ENCODE data around the gene MAP3K4.
A peak's percentile ranks its signal among the peaks of the same experiment; 100 is the strongest.
"Not testable (repeated sequence)": the region's sequence is repeated elsewhere in the genome, so short reads cannot be mapped to it uniquely, and the experiment has no call there.

MAP3K4 gene

DNA sequence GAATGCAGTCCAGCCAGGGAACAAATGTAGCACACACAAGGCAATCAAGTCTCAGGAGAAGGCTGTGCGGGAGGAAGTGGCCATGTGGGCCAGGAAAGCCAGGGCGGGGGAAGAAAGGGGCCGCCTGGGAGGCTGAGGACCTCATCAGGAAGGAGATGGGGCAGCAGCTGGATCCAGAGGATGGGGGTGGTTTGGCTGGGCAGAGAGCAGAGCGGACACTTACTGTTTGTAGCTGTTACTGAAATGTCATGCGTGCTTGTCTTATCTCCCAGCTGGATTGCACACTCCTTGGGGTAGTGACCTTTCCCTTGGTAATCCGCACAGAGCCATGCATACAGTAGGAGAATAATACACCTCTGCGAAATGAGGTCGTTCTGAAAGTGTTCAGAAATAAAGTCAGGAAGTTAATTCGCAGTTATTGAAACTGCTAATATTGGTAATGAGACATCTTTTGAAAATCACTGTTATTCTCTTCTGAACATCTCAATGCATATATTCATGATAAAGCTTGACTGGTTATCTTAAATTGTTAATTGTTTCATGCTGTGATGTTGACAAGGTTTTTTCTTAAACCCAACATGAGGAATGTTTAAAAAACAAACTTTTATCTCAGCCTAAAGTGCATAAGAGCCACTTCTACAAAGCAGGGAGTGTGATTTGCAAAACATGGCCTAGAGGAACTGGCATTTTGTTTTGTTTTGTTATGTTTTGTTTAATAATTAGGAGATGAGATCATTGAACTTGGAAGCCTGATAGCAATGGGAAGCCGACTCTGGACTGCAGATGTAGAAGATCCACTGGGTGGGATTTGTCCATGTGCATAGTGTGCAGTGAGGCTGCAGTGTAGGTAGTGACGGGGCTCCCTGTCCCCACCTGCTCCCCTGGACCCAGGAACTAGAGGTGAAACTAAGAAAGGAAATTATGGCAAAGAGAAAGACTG is 18.0 kb upstream of the MAP3K4 start:
- no peak for DNase-seq

DNA sequence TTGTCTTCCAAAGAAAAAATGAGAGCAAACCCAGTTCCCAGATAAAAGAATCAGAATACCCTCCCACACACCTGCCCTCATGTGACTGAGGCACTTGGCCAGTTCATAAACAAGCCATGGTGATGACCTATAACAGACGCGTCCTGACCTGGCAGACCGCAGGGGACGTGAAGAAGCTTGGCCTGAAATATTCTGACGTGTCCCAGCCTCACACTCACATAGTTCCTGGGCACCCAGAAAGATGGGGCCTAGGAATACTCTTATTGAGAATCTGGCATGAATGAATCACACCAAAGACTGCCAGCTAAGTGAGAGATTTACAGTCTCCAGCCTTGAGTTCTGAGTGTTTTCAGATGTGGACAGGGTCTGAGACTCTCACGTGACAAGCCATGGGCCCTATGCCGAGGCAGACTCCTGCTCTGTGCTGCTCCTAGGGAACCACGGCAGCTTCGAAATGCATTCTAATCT is 17.2 kb upstream of the MAP3K4 start:
- DNase-seq = no peak

DNA sequence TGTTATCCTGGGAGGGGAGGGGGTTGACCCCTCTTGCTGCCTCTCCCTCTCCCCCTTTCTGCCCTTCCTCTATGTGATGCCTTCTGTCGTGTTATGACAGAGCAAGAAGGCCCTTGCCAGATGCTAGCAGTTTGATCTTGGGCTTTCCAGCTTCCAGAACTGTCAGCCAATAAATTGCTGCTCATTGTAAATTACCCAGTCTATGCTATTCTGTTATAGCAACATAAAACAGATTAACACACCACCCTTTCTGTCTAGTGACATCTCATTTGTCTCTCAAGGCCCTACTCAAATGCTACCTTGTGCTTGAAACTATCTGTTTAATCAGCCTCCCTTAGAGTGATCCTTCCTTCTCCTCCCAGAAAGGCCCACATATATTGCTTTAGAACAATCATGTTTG is 16.4 kb upstream of the MAP3K4 start:
- no peak for DNase-seq

DNA sequence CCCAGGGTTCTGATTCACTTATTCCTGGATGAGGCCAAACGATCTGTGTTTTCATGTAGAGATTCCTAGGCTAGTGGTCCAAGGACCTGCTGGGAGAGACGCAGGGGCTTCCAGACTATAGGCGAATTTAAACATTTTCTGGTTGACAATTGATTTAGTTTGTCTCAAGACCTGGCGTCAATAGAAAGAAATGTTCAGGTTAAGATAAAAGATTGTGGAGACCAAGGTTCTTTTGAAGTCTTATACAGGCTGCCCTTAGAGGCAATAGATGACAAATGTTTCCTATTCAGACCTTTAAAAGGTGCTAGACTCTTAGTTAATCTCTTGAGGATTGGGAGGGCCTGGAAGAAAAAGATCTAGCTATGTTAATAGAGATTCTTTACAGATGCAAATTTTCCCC is 15.6 kb upstream of the MAP3K4 start:
- not testable (repeated sequence) for DNase-seq

DNA sequence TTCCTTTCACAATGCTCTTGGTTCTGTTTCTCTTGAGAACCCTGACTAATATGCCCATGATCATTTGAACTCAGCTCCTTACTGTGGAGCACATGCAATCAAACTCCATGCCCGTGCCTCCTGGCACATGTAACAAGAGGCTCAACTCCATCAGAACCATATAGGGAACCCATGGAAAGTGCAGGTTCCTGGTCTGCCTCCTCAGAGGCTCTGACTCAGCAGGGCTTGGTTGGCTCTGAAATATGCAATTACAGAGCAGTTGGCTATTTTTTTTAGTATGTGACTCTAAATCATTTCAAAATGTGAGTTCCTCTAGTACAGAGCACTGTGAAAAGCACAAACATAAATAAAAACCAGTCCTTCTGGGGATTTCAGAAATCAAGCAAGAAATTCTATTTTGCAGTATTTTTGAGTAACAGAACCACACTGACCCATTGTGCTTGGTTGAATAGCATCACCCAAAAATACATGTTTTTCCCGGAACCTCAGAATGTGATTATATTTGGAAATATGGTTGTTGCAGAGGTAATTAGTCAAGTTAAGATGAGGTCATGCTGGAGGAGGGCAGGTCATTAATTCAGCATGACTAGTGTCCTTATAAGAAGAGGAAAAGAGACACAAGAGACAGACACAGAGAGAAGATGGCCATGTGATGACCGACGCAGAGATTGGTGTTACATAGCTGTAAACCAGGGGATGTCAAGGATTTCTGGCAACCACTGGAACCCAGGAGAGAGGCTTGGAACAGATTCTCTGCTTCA is 13.2 kb upstream of the MAP3K4 start:
- no peak for DNase-seq

DNA sequence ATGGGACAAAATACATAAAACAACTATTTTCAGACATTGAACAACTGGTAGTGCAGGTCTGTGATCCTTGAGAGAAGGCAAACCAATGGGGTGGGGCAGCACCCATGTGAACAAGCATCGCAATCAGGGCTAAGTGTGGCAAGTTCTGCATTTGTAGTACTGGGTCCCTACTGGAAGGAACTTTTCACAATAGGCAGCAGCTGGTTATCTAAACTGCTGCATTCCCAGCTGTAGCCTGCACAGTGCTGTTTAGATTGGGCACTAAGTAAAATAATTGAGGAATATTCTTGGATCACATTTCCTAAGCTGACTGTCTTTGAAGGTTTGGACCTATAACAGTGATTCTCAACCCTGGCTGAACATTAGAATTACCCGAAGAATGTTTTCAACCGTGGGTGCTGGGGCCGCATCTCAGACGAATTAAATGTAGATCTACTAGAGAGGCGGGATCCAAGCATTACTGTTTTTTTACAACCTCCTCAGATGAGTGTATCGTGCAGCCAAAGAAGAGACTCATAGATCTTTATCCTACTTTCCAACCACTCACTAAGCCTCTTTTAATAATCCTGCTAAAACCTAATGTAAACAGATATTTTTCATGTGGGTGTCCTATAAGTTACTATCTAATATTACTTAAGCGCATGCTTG is 12.4 kb upstream of the MAP3K4 start:
- DNase-seq = no peak

DNA sequence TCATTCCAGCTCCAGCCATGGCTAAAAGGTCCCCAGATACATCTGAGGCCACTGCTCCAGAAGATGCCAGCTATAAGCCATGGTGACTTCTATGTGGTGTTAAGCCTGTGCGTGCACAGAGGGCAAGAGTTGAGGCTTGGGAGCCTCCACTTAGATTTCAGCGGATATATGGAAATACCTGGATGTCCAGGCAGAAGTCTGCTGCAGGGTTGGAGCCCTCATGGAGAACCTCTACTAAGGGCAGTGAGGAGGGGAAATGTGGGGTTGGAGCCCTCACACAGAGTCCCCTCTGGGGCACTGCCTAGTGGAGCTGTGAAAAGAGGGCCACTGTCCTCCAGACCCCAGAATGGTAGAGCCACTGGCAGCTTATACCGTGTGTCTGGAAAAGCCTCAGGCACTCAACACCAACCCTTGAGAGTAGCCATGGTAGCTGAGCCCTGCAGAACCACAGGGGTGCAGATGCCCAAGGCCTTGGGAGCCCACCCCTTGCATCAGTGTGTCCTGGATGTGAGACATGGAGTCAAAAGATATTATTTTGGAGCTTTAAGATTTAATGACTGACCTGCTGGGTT is 8.1 kb upstream of the MAP3K4 start:
- not testable (repeated sequence) for DNase-seq

DNA sequence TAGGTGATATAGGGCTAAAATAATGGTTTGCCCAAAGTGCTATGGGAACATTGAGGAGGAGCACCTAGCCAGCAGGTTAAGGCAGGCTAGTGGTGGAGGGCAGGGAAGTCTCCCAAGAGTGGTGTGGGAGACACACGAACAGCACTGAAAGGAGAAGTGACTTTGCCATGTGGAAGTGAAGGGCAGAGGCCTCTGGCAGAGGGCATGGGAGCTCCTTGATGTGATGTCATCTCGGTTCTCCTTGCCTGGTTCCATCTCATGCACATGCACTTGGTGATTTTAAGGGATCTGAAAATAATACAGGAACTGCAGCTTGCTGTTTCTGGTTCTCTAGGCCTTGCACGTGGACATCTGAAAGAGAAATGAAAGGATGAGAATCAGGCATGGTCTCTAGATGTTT is 4.7 kb upstream of the MAP3K4 start:
- no peak for DNase-seq

DNA sequence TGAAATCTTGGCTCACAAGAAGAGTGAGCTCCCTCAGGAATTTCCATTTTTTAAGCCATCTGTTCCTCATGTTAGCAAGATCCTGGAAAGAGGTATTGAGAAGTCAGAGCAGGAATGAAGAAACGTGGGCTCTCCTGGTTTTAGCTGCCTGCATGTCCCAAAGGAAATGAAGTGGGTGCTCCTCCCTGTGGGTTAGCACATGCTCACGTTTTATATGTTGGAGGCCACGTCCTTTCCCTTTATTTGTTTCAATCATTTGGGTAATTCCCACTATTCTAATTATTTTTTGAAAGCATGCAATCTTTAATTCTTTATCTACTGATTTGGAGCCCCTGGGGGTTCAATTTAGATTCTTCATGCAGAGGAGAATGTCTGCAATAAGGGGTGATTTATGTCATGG is 4.3 kb upstream of the MAP3K4 start:
- DNase-seq = no peak

DNA sequence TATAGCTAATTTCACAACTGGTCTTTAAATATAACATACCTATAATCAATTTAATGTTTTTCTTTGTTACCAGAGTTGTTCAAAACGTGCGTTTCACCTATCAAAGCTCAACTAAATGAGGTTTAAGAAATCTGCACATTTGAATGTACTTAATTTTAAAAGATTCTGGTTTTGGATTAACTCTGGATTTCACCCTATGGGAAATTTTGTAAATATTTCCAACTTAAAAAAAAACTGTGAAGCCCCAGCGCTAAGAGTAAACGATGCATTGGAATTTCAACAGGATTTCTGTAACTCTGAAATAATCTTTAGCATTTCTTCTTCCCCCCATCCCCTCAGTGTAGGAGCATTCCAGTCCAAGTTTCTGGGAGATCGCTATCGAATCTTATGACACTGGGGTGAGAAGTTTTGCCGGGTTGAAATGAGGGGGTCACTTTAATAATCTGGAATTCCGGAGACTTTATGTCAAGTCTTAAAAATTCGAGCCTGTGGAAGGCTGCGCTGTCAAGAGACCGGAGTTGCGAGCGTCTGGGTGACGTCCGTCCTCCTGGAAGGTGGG is 643 bp upstream of the MAP3K4 start:
- DNase-seq = no peak

DNA sequence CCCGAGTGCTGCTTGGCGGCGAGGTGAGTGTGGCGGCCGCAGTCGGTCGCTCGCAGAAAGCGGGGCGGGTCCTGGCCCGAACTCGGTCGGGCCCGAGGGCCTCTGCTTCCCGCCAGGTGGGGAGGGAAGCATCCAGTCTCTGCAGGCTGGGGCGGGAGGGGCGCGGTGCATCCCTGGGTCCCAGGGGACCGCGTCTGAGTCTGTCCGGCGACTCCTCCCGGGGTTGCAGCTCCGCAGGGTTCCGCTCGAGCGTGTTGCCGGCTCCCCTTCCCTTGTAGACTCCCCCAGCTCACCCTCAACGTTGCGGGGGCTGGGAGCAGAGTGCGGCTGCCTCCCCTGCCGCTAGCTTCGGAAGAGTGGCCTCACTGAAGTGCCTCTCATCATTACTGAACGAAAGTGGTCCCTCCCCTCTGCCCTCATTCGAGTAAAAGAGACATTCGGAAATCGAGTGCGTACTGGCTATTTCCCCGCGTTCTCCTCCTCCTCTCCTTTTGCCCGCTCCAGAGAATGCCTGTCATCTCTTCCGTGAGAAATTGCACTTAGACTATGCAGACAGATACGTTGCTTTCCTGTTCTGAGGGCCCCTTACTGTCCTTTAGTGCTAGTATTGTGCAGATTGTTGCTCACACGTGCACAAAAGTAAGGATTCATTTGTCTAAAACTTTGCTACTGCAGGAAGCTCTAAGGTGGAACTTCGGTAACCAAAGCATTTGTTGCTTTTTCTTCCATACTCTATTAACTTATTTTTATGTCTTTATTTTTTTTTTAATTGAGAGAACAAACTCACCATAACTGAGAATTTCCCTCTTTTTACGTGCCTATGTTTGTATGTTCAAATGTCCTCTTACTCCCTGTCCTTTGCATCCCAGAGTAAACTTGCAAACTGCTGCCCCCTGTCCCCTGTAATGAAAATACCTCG is 751 bp downstream of the MAP3K4 start:
- peak; percentile 44 for DNase-seq

DNA sequence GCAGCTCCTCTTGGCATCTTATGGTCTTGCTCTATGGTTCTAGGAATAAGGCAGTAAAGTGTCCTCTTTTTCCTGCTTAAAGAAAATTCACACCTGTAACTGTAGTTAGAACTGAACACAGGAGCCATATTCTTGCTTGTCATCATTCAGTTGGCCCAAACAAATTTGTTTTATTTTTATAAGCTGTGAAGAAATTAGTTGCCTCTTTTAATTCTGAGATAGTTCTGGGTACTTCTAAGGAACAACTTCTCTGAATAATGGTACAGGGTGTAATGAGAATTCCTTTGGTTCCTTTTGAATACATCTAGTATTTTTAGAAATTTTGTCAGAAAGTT is 1.4 kb downstream of the MAP3K4 start:
- no peak for DNase-seq

DNA sequence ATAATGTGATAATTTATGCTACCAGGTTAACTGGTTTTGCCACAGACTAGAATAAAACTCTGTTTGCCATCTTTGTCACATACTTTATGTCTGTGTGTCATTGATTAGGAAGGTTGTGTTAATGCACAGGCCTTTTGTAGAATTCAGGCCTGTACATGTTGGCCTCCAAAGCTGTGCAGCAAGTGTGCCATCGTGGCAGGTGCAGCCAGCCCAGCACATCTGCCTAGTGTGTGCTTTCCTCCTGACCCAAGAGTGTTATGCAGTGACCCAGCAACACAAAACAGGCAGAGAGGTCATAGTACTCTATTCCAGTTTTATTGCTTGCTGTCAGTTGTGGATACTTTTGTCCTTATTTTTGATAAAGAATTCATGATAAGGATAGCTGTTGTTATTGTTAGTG is 3.7 kb downstream of the MAP3K4 start:
- DNase-seq = no peak

DNA sequence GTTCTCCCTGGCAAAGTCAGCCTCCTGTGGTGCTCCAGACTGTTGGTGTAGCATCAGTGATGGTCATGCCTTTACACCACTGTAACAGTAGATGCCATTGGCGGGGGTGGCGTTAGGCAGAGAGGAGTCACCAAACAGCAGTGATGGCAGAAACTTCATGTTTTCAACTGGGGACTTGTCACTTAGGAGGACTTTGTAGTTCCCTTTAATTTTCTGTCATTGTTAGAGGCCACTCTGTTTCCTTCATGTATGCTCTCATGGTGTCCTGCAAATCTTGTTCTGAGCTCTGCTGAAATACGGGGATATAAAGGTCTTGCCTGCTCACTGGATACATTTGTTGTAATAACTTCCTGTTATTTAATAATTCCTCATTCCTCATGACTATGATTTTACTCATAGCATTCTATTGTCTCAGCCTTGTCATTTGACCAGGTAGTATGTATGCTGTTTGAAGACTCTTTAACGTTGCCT is 4.6 kb downstream of the MAP3K4 start:
- no peak for DNase-seq

DNA sequence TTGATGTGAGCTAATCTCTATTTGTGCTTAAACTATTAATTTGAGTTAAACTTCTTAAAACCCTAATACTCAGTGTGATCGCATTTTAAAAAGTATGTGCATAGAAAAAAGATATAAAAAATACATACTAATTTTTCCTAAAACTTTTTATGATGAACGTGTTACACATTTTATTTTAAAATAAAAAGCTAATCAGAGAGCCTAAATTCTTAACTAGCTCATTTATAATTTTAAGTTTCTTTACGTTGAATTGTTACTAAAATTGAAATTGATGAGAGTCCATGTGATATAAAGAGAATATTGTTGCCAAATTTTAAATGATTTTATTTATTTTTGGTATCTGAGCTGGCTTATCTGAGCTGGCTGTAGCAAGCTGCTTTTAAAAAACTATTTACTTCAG is 6.6 kb downstream of the MAP3K4 start:
- DNase-seq = no peak

DNA sequence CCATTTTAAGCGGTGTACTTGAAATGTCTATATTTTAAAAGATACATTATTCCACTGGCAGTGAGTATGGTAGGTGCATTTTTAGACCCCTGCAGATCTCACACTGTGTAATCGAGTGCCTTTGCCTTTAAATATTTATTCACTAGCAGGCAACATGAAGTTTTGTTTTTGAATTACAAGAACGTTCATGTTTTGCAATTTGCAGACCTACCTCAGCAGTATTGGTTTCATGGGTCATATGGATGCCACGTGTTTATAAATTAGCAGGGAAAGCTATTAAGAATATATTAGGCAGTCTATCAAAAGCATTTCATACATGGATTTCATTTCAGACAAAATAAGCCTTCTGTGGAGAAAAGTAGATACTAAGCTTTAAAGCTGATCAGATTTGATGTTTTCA is 7.2 kb downstream of the MAP3K4 start:
- DNase-seq = no peak

DNA sequence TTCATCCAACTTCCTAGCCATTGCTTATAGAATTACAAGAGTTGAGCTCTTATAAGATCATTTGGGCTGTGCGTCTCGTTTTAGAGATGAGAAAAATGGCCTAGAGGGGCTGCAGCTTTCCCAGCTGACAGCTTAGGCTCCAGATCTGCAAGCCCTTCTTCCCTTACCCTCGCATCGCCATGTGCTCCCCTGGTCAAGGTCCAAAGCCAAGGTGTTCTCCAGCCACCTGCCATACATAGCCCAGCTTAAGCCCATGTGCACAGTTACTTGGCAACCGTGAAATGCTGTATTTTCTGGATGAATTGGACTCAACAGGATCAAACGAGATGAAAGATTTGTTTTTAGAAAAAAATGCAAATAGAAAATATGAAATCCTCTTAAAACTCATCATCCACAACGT is 7.9 kb downstream of the MAP3K4 start:
- DNase-seq = no peak

DNA sequence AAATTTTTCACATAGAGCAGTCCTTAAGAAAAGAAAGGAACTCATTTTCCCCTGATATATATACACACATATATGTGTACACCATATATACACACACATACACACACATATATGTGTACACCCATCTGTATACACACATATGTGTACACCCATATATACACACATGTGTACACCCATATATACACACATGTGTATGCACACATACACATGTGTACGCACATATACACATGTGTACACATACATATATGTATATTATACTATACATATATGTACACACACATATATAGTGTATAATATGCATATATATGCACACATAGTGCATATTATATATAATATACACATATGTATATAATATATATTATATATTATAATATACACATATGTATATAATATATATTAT is 9.1 kb downstream of the MAP3K4 start:
- DNase-seq = no peak

DNA sequence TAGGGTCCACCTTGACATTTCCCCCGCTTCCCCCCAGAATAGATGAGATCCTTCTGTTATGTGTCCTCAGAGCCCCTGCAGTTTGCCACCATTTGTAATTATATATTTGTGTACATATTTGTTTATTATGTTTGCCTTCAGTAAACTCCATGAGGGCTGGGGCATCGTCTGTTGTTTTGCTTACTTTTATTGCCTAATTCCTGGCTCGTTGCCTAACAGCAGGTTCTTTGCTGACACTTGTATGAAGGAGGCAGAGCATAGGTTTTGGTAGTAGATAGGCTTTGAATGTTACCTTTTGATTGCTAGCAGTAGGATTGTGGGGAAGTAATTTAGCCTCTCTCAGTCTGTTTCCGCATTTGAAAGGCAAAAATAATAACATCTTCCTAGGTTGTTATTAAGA is 9.9 kb downstream of the MAP3K4 start:
- DNase-seq = peak; percentile 73

DNA sequence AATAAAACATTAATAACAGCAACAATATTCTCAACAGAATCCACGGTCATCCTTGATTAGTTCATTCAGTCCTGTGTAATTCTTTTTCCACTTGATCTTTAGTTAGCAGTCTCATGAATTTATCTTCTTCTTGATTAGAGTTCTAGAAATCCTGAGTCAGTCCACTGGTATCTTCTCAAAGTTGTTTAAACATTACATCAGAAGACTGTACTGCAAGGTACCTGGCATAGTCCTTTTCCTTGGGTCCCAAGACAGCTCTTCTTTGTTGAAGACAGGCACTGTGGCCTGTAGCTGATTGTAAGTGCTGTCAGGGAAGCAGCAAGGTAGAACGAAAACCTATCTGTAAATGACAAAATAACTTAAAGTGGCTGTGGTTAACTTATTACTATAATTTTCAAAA is 11.8 kb downstream of the MAP3K4 start:
- DNase-seq = no peak

DNA sequence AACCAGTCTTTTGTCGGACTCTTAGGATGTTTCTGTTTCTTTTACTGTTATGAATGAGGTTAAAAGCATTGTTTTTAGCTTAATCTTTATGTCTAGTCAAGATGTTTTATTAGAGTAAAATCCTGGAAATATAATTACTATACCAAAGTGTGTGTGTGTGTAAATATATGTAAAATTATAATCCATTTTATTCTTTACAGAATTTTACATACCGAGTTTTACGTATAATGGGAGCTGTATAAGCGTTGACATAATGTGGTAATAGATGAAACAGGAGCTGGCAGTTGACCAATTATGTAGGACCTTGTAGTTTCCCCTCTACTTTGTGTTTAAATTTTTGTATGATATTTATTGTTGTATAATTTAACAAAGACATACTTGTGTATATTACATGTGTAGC is 16.7 kb downstream of the MAP3K4 start:
- DNase-seq = no peak

DNA sequence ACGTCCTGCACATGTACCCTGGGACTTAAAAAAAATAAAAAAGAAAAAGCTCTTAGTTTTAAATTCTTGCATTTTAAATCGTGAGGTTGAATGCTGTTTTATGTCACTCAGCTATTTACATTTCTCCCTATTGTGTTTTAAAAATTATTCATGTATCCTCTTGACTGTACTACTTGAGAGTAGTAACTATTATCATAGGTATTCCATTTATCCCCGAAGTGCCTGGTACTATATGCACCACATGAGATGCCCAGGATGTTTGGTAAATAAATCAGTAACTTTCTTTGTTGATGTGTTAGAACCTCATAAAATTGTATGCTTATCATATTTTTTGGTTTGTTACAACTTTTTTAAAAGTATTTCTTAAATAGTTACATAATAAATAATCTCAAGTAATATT is 18.4 kb downstream of the MAP3K4 start:
- no peak for DNase-seq
